RWPE1 (cell line): Measurements from ENCODE around the gene CNTN4.

Experiments
- CTCF ChIA-PET: fragments of 350-600 bp; sonication (Branson Sonifier 250); formaldehyde crosslinking; extraction: SDS; loops from one replicate; lab custom pipeline; 2021; lab: Yijun Ruan, JAX
- POLR2A ChIA-PET: fragments of 400-600 bp; formaldehyde crosslinking; extraction: SDS; loops from one replicate; lab custom pipeline; 2020; ENCODE audit warnings: antibody characterized with exemption; ENCODE audit not compliant: low non-redundant PET; lab: Yijun Ruan, JAX
- DNase-seq: peaks from one replicate; pipeline ENCODE4 v3.0.0; 2012; ENCODE audit warnings: low spot score
- H3K27ac ChIP-seq: fragments of 450-650 bp; 2 replicates; pipeline ENCODE4 v1.5.1; 2017
- TF ChIP-seq, protein P1 (sequence below): fragments of 450-650 bp; conservative IDR thresholded peaks from 2 replicates; pipeline ENCODE4 v1.5.1; 2017; ENCODE audit warnings: low read depth, mild to moderate bottlenecking

Gene CNTN4

DNA sequence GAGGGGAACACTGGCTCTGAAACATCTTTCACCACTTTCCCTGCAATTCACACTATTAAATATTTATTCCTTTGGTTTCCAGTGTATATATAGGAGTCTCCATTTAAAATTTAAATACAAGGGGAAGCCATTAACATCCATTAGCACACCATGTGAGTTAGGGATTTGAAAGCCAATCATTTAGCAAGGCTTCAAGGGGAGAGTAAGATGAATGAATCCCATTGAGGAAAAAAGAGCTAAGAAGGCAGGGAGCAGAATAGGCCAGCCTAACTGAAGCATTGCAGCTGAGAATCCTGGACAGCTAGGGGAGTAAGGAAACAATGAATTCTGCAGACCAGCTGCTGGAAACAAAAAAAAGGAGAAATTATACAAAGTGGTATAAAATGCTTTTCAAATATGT, 585.4 kb downstream of the CNTN4 start:
- no peak for DNase-seq
- no peak overlapping the region for H3K27ac ChIP-seq
- ChIA-PET POLR2A (no interaction called here), CTCF (no interaction called here)
- TF ChIP-seq, protein P1, sequence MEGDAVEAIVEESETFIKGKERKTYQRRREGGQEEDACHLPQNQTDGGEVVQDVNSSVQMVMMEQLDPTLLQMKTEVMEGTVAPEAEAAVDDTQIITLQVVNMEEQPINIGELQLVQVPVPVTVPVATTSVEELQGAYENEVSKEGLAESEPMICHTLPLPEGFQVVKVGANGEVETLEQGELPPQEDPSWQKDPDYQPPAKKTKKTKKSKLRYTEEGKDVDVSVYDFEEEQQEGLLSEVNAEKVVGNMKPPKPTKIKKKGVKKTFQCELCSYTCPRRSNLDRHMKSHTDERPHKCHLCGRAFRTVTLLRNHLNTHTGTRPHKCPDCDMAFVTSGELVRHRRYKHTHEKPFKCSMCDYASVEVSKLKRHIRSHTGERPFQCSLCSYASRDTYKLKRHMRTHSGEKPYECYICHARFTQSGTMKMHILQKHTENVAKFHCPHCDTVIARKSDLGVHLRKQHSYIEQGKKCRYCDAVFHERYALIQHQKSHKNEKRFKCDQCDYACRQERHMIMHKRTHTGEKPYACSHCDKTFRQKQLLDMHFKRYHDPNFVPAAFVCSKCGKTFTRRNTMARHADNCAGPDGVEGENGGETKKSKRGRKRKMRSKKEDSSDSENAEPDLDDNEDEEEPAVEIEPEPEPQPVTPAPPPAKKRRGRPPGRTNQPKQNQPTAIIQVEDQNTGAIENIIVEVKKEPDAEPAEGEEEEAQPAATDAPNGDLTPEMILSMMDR, result no peak

DNA sequence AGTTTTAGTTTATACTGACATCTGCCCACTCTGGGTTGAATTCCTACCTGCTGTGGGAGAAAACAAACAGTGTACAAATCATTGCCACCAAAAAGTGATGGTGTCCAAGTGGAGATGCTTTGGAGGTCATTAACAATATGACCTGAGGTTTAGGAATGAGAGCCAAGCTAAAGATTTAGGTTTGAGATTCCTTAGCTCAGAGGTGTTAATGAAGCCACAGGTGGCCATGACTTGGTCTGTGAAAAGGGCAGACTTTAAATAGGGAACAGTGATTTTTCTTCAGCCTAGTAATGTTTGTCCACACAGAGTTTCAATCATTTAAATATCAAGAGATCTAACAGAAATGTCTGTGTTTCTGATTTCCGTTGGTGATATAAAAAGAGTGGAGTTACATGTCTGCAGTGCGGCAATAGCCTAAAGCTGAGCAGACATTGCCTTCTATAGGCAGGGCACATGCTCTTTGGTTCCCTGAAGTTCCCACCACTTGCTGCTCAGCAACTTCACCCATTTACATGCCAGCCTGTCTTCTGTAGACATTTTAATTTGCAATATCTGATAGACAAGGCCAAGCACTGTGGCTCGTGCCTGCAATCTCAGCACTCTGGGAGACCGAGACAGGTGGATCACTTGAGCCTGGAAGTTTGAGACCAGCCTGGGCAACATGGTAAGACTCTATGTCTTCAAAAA, 588.3 kb downstream of the CNTN4 start:
- no peak overlapping the region for H3K27ac ChIP-seq
- POLR2A ChIA-PET, result no interaction called here
- CTCF ChIA-PET, result no interaction called here
- DNase-seq, result no peak
- TF ChIP-seq, protein P1, result no peak

DNA sequence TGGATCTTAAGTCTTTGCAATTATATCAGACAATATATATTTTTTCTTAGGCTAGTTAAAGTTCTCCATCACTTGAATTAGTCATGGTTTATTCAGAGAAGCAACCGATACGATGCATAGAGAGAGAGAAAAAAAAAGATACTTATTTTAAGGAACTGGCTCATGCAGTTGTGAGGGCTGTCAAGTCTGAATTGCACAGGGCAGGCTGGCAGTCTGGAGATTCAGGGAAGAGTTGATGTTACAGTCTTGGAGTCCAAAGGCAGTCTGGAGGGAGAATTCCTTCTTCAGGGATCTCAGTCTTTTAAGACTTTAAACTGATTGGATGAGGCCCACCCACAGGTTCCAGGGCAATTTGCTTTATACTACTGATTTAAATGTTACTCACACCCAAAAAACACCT, 598.9 kb downstream of the CNTN4 start:
- TF ChIP-seq, protein P1, result no peak
- CTCF ChIA-PET, result no interaction called here
- POLR2A ChIA-PET, result no interaction called here
- H3K27ac ChIP-seq, result no peak overlapping the region
- DNase-seq, result no peak

DNA sequence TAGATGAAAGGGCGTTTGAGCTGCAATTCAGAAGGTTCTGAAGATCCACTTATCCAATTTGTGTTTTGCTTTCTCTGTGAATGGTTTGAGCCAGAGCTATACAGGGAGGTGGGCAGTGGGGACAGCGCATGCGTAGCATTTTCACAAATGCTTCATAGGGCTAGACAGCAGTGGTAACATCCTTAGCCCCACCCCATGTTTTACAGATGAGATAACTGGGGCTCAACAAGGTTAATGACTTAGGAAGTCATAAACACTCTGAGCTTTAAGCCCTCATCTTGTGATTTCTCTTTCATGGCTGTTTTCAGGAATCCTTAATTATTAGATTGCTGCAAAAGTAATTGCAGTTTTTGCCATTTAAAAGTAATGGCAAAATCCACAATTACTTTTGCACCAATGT, 602.8 kb downstream of the CNTN4 start:
- H3K27ac ChIP-seq, result no peak overlapping the region
- TF ChIP-seq, protein P1, result no peak
- CTCF ChIA-PET, result interaction anchor here (0.9 kb wide), 1 partner anchor 23 kb away, joined by 4 read pairs; no protein-coding TSS in a partner anchor
- POLR2A ChIA-PET, result no interaction called here
- no peak for DNase-seq

DNA sequence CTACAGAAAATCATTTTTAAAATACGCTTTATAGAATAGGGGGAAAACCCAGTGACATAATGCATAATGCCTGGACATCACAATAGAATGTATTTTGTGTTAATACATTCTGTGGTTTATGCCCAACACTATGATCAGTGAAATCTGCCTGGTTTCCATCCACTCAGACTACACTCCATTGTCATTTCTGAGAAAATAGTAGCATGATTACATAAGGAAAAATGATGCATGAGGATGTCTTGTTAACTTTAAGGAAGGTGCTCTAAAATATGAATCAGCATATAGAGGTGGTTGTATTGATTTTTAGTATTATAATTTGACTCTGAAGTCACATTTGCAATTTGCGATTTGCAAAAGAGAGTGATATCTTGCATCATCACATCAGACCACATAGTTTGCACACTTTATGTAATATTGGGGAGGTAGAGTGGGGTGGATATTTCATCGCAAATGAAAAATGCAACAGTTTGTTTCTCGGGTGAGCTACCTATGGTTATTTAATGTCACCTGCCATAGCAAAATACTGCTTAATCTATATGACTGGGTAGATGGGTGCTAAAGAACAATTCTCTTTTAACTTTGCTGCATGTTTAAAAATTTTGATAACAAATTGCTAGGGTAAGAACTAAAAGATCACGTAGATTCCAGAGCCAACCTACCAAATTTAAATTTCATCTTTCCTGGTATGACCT, 607.6 kb downstream of the CNTN4 start:
- CTCF ChIA-PET, result no interaction called here
- POLR2A ChIA-PET, result no interaction called here
- DNase-seq, result no peak
- TF ChIP-seq, protein P1, result no peak
- no peak overlapping the region for H3K27ac ChIP-seq

DNA sequence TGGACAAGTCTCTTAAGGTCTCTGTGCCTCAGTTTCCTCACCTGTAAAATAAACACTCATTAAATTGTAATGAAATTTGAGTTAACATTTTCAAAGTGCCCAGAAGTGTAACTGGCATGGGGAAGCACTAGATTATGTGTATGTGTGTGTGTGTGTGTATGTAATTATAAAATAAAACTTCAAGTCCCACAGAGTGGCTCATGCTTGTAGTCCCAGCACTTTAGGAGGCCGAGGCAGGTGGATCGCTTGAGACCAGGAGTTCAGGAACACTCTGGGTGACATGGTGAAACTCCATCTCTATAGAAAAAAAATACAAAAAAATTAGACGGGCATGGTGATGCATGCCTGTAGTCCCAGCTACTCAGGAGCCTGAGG, 608.2 kb downstream of the CNTN4 start:
- TF ChIP-seq, protein P1, result no peak
- ChIA-PET CTCF (no interaction called here), POLR2A (no interaction called here)
- no peak for DNase-seq
- no peak overlapping the region for H3K27ac ChIP-seq
